GM23248 (cell line): ENCODE data around the gene MCTS1. TPM values are rescaled to one million over a fixed set of nuclear protein-coding genes. Genes with fewer than 3 reads are reported as not detected.
"Not testable (repeated sequence)": the region's sequence is repeated elsewhere in the genome, so short reads cannot be mapped to it uniquely, and the experiment has no call there.

Experiments used
- DNase-seq: peaks from one replicate; pipeline ENCODE4 v3.0.0-alpha.2; 2015
- H2AFZ ChIP-seq: fragments of 200-600 bp; sonication (generic); 2 replicates; pipeline ENCODE4 v1.6.1; 2016; ENCODE audit warnings: antibody characterized with exemption
- H3F3A ChIP-seq: fragments of 200-600 bp; sonication (generic); 2 replicates; pipeline ENCODE4 v1.6.1; 2016; ENCODE audit warnings: mild to moderate bottlenecking, antibody characterized with exemption, mixed run types; ENCODE audit not compliant: insufficient read depth
- H3K27ac ChIP-seq: fragments of 200-600 bp; sonication (generic); 2 replicates; pipeline ENCODE4 v1.5.1; 2016; ENCODE audit warnings: mild to moderate bottlenecking
- H3K27me3 ChIP-seq: fragments of 200-600 bp; sonication (generic); replicated peaks from 2 replicates; pipeline ENCODE4 v1.6.1; 2016; ENCODE audit warnings: mild to moderate bottlenecking; ENCODE audit not compliant: insufficient read depth
- H3K36me3 ChIP-seq: fragments of 200-600 bp; sonication (generic); 2 replicates; pipeline ENCODE4 v1.6.1; 2016; ENCODE audit warnings: low read depth, mild to moderate bottlenecking
- H3K4me1 ChIP-seq: fragments of 200-600 bp; sonication (generic); 2 replicates; pipeline ENCODE4 v1.6.1; 2016; ENCODE audit warnings: mild to moderate bottlenecking; ENCODE audit not compliant: insufficient read depth
- H3K4me2 ChIP-seq: fragments of 200-600 bp; sonication (generic); one replicate; pipeline ENCODE4 v1.6.1; 2016; ENCODE audit warnings: mild to moderate bottlenecking; ENCODE audit not compliant: unreplicated experiment
- H3K4me3 ChIP-seq: fragments of 200-600 bp; sonication (generic); 2 replicates; pipeline ENCODE4 v1.5.1; 2016; ENCODE audit warnings: mild to moderate bottlenecking
- H3K79me2 ChIP-seq: fragments of 200-600 bp; sonication (generic); 2 replicates; pipeline ENCODE4 v1.6.1; 2016; ENCODE audit warnings: mild to moderate bottlenecking; ENCODE audit not compliant: insufficient read depth
- H3K9ac ChIP-seq: fragments of 200-600 bp; sonication (generic); 2 replicates; pipeline ENCODE4 v1.6.1; 2016; ENCODE audit warnings: mild to moderate bottlenecking
- H3K9me2 ChIP-seq: fragments of 200-600 bp; sonication (generic); 2 replicates; pipeline ENCODE4 v1.6.1; 2016; ENCODE audit warnings: mixed run types, mild to moderate bottlenecking, moderate library complexity; ENCODE audit not compliant: insufficient read depth
- H3K9me3 ChIP-seq: fragments of 200-600 bp; sonication (generic); one replicate; pipeline ENCODE4 v1.6.1; 2017; ENCODE audit warnings: low read depth
- H4K20me1 ChIP-seq: fragments of 200-600 bp; sonication (generic); 2 replicates; pipeline ENCODE4 v1.6.0; 2016; ENCODE audit not compliant: insufficient read depth
- EZH2 ChIP-seq: fragments of 200-600 bp; sonication (generic); IDR thresholded peaks from 2 replicates; pipeline ENCODE4 v1.6.1; 2018; ENCODE audit warnings: antibody characterized with exemption, mild to moderate bottlenecking; ENCODE audit not compliant: insufficient read depth, poor library complexity, severe bottlenecking
- EZH2phosphoT487 ChIP-seq: fragments of 200-600 bp; sonication (generic); IDR thresholded peaks from 2 replicates; pipeline ENCODE4 v1.6.1; 2018; ENCODE audit warnings: antibody characterized with exemption, moderate library complexity, mild to moderate bottlenecking, low read depth; ENCODE audit not compliant: insufficient read depth
- WGBS, 2 experiments: methylation state at CpG; one replicate each; pipeline ENCODE4 v1.1.6; 2015 to 2017; ENCODE audit warnings: low lambda C conversion rate in 2 of 2, low coverage in 1 of 2; ENCODE audit errors: missing lambda C conversion rate in 2 of 2; 5-methylcytosine and 5-hydroxymethylcytosine counted together
- in situ Hi-C: fragments of 300-500 bp; cut with MboI; formaldehyde crosslinking; loops from 2 replicates; pipeline ENCODE4 v1.15.0; 2020
- polyA plus RNA-seq: library from polyadenylated mRNA; unstranded; fragments of >200 nt; fragmentation: Nextera tagmentation; extraction: Ambion mirVana; gene quantifications from 2 replicates; pipeline ENCODE4 v1.2.1, GENCODE V29; 2016
- total RNA-seq: library from RNA; depleted of rRNA; stranded (reverse); fragments of >200 nt; shearing (Covaris generic); gene quantifications from 2 replicates; pipeline ENCODE4 v1.2.3, GENCODE V29; 2014; rRNA removed

Gene MCTS1
- total and polyA plus RNA-seq, 2 experiments from 2014 or later = 54.9 to 113 TPM

DNA sequence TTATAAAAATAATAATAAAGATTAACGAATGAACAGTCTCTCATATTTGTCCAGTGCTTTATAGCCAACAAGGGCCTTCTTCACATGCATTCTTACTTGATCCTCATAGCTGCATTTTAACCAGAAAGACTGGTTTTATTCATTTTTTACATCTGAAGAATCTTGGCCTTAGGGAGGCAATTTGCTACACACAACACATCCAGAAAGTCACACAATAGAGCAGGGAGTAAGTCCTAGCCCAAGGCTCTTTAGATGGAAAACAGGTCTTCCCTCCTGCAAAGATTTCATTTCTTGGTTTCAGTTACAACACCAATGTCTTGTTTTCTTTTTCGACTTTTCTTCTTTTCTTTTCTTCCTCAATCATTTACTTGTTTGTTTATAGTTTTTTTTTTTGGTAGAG lies 39.0 kb downstream of the MCTS1 start:
- Histone ChIP-seq H3F3A (no peaks in the 10 kb centered on the region), H3K36me3 (no peaks in the 10 kb centered on the region), H3K27ac (no peak overlapping the region), H3K4me2 (no peak overlapping the region), H2AFZ (no peak overlapping the region), H3K9me3 (no peaks in the 10 kb centered on the region), H3K9me2 (no peaks in the 10 kb centered on the region), H3K4me3 (no peak overlapping the region), H3K9ac (no peak overlapping the region), H4K20me1 (no peaks in the 10 kb centered on the region), H3K4me1 (no peaks in the 10 kb centered on the region), H3K79me2 (no peaks in the 10 kb centered on the region), H3K27me3 (no peaks in the 10 kb centered on the region)
- no peak for DNase-seq
- no peak for TF ChIP-seq EZH2
- TF ChIP-seq EZH2phosphoT487 = no peak
- in situ Hi-C loops = no loop called here
- 56 to 75% methylated on average over 1 to 2 of the region's 2 CpGs for WGBS, 2 experiments

DNA sequence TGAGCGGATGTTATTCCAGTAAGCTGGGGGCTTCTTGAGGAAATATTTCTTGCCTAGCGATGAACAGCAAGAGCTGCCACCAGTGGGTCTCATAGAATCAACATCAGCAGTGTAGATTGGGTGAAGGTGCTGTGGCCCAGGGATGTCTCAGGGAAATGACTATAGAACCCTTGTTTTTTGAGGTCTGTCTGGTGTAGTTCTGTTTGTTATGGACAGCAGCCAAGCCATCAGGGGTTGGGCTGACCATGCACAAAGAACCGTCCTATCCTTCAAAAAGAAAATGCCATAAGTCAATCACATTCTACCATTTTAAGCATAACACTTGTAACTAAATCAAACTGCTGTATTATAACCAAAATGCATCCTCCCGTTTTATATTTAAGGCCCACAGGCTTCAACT lies 43.2 kb downstream of the MCTS1 start:
- no peaks in the 10 kb centered on the region for H3K27me3 ChIP-seq
- peaks cover 6% of the 10 kb centered on the region for H3K4me1 ChIP-seq
- H3K36me3 ChIP-seq = no peaks in the 10 kb centered on the region
- H3K9ac ChIP-seq = no peak overlapping the region
- in situ Hi-C loops = no loop called here
- H4K20me1 ChIP-seq = no peaks in the 10 kb centered on the region
- no peak overlapping the region for H3K4me3 ChIP-seq
- TF ChIP-seq EZH2phosphoT487 (no peak), EZH2 (no peak)
- no peak for DNase-seq
- no peak overlapping the region for H2AFZ ChIP-seq
- no peaks in the 10 kb centered on the region for H3F3A ChIP-seq
- WGBS, 2 experiments = 76 to 79% methylated on average over 4 of the region's 4 CpGs
- H3K27ac ChIP-seq = no peak overlapping the region
- no peaks in the 10 kb centered on the region for H3K9me3 ChIP-seq
- H3K79me2 ChIP-seq = no peaks in the 10 kb centered on the region
- no peak overlapping the region for H3K4me2 ChIP-seq
- H3K9me2 ChIP-seq = no peaks in the 10 kb centered on the region

DNA sequence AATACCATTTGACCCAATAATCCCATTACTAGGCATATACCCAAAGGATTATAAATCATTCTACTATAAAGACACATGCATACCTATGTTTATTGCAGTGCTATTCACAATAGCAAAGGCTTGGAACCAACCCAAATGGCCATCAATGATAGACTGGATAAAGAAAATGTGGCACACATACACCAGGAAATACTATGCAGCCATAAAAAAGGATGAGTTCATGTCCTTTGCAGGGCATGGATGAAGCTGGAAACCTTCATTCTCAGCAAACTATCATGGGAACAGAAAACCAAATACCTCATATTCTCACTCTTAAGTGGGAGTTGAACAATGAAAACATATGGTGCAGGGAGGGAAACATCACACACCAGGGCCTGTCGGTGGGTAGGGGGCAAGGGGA lies 48.4 kb downstream of the MCTS1 start:
- DNase-seq, H3K9ac ChIP-seq, H2AFZ ChIP-seq, in situ Hi-C loops, H3K79me2 ChIP-seq, H3K27ac ChIP-seq, H3K4me2 ChIP-seq, H3K4me3 ChIP-seq, H3K9me3 ChIP-seq, H3K9me2 ChIP-seq, H4K20me1 ChIP-seq, H3K27me3 ChIP-seq, H3K4me1 ChIP-seq, H3F3A ChIP-seq, H3K36me3 ChIP-seq: not testable (repeated sequence)
- WGBS, 2 experiments = 100% methylated on average over 1 of the region's 1 CpG

DNA sequence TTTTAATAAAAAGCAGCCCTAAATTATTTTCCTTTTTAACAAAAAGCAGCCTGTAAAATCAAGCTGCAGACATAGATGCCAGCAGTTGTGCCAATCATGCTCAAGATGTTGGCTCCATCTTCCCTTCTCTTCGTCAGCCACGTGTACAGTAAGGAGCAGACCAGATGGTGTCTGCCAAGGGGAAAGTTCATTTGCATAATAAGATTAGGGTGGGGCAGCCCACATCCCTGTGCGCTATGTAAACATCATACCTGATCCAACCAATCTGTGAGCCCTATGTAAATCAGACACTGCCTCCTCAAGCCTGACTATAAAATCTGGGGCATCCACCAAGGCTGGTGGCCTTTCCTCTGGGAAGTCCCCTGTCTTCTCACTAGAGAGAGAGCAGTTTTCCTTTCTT lies 49.1 kb downstream of the MCTS1 start:
- in situ Hi-C loops = no loop called here
- peaks cover 6% of the 10 kb centered on the region for H3K4me1 ChIP-seq
- H3K4me3 ChIP-seq = no peak overlapping the region; the same call in 1 of the 2 replicates
- no peaks in the 10 kb centered on the region for H3K79me2 ChIP-seq
- DNase-seq = peak; percentile 39
- H3F3A ChIP-seq = no peaks in the 10 kb centered on the region
- H3K9me2 ChIP-seq = no peaks in the 10 kb centered on the region
- no peak overlapping the region for H3K4me2 ChIP-seq
- no peaks in the 10 kb centered on the region for H4K20me1 ChIP-seq
- H2AFZ ChIP-seq = peak overlapping the region; percentile 74
- WGBS, 2 experiments = 8 to 14% methylated on average over 3 of the region's 3 CpGs
- peak overlapping the region; percentile 39; the same call in 1 of the 2 replicates for H3K27ac ChIP-seq
- TF ChIP-seq EZH2 (no peak), EZH2phosphoT487 (no peak)
- no peaks in the 10 kb centered on the region for H3K9me3 ChIP-seq
- H3K27me3 ChIP-seq = no peaks in the 10 kb centered on the region
- no peak overlapping the region for H3K9ac ChIP-seq
- no peaks in the 10 kb centered on the region for H3K36me3 ChIP-seq

DNA sequence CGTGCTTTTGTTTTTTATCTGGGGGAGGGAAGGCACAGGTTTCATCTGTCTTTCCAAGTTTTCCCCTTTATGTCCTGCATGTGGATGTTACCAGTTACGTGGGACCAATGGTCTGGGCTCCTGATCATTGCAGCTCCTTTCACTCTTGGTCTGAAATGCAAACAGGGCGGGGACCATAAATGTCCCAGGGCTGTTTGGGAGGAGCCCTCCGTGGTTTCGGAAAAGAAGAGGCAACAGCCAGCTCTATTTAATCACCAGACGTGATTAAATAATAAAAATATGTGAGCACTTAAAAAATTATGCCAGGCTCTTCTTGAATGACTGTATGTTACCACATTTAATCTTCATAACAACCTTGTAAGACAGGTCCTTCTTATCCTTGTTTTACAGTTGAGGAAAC lies 56.7 kb downstream of the MCTS1 start:
- peak overlapping the region; percentile 51 for H3K27ac ChIP-seq
- H4K20me1 ChIP-seq = no peaks in the 10 kb centered on the region
- no peaks in the 10 kb centered on the region for H3K36me3 ChIP-seq
- WGBS, 2 experiments = 2 to 9% methylated on average over 5 to 6 of the region's 6 CpGs
- no peak overlapping the region; the same call in 1 of the 2 replicates for H2AFZ ChIP-seq
- no peaks in the 10 kb centered on the region for H3K79me2 ChIP-seq
- H3F3A ChIP-seq = no peaks in the 10 kb centered on the region
- H3K9ac ChIP-seq = peak overlapping the region; percentile 33; the same call in 1 of the 2 replicates
- H3K4me3 ChIP-seq = peak overlapping the region; percentile 54
- no peak for TF ChIP-seq EZH2phosphoT487
- TF ChIP-seq EZH2 = no peak
- H3K9me3 ChIP-seq = no peaks in the 10 kb centered on the region
- in situ Hi-C loops = no loop called here
- peaks cover 16% of the 10 kb centered on the region for H3K4me1 ChIP-seq
- H3K9me2 ChIP-seq = no peaks in the 10 kb centered on the region
- no peaks in the 10 kb centered on the region for H3K27me3 ChIP-seq
- DNase-seq = peak; percentile 70
- H3K4me2 ChIP-seq = peak overlapping the region; percentile 48

Other genes starting within 250 kb of the MCTS1 start
- gene ATP1B4, start 242.0 kb upstream of the MCTS1 start, total RNA-seq = not detected in 2 replicates
- not detected in 2 replicates for gene ATP1B4, start 242.0 kb upstream of the MCTS1 start, polyA plus RNA-seq
- 155 and 175 TPM in 2 replicates for gene LAMP2, start 134.8 kb upstream of the MCTS1 start, total RNA-seq
- gene LAMP2, start 134.8 kb upstream of the MCTS1 start, polyA plus RNA-seq = 275 TPM in 2 replicates
- gene CUL4B, start 43.1 kb upstream of the MCTS1 start, total RNA-seq = 158 and 169 TPM in 2 replicates
- 153 and 158 TPM in 2 replicates for gene CUL4B, start 43.1 kb upstream of the MCTS1 start, polyA plus RNA-seq
- gene C1GALT1C1, start 26.0 kb downstream of the MCTS1 start, total RNA-seq = 58.3 and 69.2 TPM in 2 replicates
- gene C1GALT1C1, start 26.0 kb downstream of the MCTS1 start, polyA plus RNA-seq = 78.6 and 80.5 TPM in 2 replicates